SK-N-SH (cell line): ENCODE results near the gene RAB26. TPM values are rescaled to one million over a fixed set of nuclear protein-coding genes. Genes with fewer than 3 reads are reported as not detected.
"Not testable (repeated sequence)": the region's sequence is repeated elsewhere in the genome, so short reads cannot be mapped to it uniquely, and the experiment has no call there.

Source experiments
- CTCF ChIA-PET: fragments of 300-600, 350-600 bp; formaldehyde crosslinking; extraction: SDS; loops from one replicate; lab custom pipeline; 2021; lab: Yijun Ruan, JAX
- POLR2A ChIA-PET: fragments of 350-600 bp; sonication (Branson Sonifier 250); formaldehyde crosslinking; extraction: SDS; loops from one replicate; lab custom pipeline; 2020; ENCODE audit warnings: antibody characterized with exemption, inconsistent platforms; lab: Yijun Ruan, JAX
- DNase-seq: peaks from one replicate; pipeline ENCODE4 v3.0.0; 2012
- H2AFZ ChIP-seq: fragments of 200-600 bp; sonication (generic); 2 replicates; pipeline ENCODE4 v1.8.1; 2016; ENCODE audit warnings: antibody characterized with exemption, mild to moderate bottlenecking, low read depth
- H3F3A ChIP-seq: fragments of 200-600 bp; sonication (generic); replicated peaks from 2 replicates; pipeline ENCODE3; 2016; ENCODE audit warnings: antibody characterized with exemption, mild to moderate bottlenecking; ENCODE audit not compliant: insufficient read depth
- H3K27ac ChIP-seq, 2 experiments: fragments of 200-500 bp in 1 of 2; fragments of 200-600 bp in 1 of 2; sonication (Bioruptor generic) in 1 of 2; sonication (generic), shearing (Covaris generic) in 1 of 2; 2 replicates each; pipeline versions ENCODE4 v1.5.1 to v1.6.1; 2014 to 2016; ENCODE audit warnings: low read depth in 2 of 2, inconsistent platforms in 1 of 2, low read length in 1 of 2, mild to moderate bottlenecking in 1 of 2, mixed read lengths in 1 of 2
- H3K27me3 ChIP-seq: fragments of 200-600 bp; sonication (generic), shearing (Covaris generic); 2 replicates; pipeline ENCODE4 v1.6.1; 2016; ENCODE audit warnings: mixed run types; ENCODE audit not compliant: insufficient read depth
- H3K36me3 ChIP-seq, 2 experiments: fragments of 200-500 bp in 1 of 2; fragments of 200-600 bp in 1 of 2; sonication (Bioruptor generic) in 1 of 2; sonication (generic) in 1 of 2; replicated peaks in 1 of 2; 2 replicates each; pipeline versions ENCODE3 to v1.5.1; 2014 to 2016; ENCODE audit warnings: low read length in 1 of 2, mild to moderate bottlenecking in 1 of 2; ENCODE audit not compliant: insufficient read depth in 2 of 2, control insufficient read depth in 1 of 2
- H3K4me1 ChIP-seq, 2 experiments: fragments of 200-500 bp in 1 of 2; fragments of 200-600 bp in 1 of 2; sonication (Bioruptor generic) in 1 of 2; sonication (generic), shearing (Covaris generic) in 1 of 2; 2 replicates each; pipeline versions ENCODE4 v1.5.1 to v1.6.1; 2014 to 2016; ENCODE audit warnings: low read depth in 1 of 2, low read length in 1 of 2, mixed run types in 1 of 2; ENCODE audit not compliant: insufficient read depth in 2 of 2, control insufficient read depth in 1 of 2
- H3K4me2 ChIP-seq: fragments of 200-600 bp; sonication (generic), shearing (Covaris generic); 2 replicates; pipeline ENCODE4 v1.6.1; 2017; ENCODE audit warnings: mixed run types
- H3K4me3 ChIP-seq, 2 experiments: fragments of 200-500 bp in 1 of 2; fragments of 200-600 bp in 1 of 2; sonication (Bioruptor generic) in 1 of 2; sonication (generic), shearing (Covaris generic) in 1 of 2; 2 replicates each; pipeline versions ENCODE4 v1.5.1 to v1.8.1; 2014 to 2016; ENCODE audit warnings: low read depth in 2 of 2, inconsistent platforms in 1 of 2, low read length in 1 of 2, mild to moderate bottlenecking in 1 of 2, mixed read lengths in 1 of 2, moderate library complexity in 1 of 2
- H3K79me2 ChIP-seq: fragments of 200-600 bp; sonication (generic); 2 replicates; pipeline ENCODE4 v1.8.1; 2017; ENCODE audit warnings: mild to moderate bottlenecking; ENCODE audit not compliant: insufficient read depth
- H3K9ac ChIP-seq: fragments of 200-600 bp; sonication (generic); 2 replicates; pipeline ENCODE4 v1.6.1; 2017; ENCODE audit warnings: mixed run types
- H3K9me2 ChIP-seq: fragments of 200-600 bp; sonication (generic); 2 replicates; pipeline ENCODE4 v1.6.1; 2017; ENCODE audit warnings: mixed run types
- H3K9me3 ChIP-seq: fragments of 200-600 bp; sonication (generic); 2 replicates; pipeline ENCODE4 v1.6.1; 2017; ENCODE audit warnings: mixed run types, mild to moderate bottlenecking, moderate library complexity
- H4K20me1 ChIP-seq: fragments of 200-600 bp; sonication (generic); 2 replicates; pipeline ENCODE4 v1.6.1; 2017; ENCODE audit warnings: mild to moderate bottlenecking, mixed run types; ENCODE audit not compliant: insufficient read depth
- WGBS: methylation state at CpG from one replicate; pipeline ENCODE4 v1.1.6; 2017; ENCODE audit warnings: low lambda C conversion rate; 5-methylcytosine and 5-hydroxymethylcytosine counted together
- polyA plus RNA-seq, 3 experiments: library from polyadenylated mRNA; depleted of rRNA; stranded (reverse); fragments of >200 nt; gene quantifications; 2 replicates each; pipeline ENCODE4 v1.2.3, GENCODE V29; 2012

RAB26 gene
- polyA plus RNA-seq, 1 of the 3 experiments (the other 2 are of a cell fraction) = 14.3 TPM

DNA sequence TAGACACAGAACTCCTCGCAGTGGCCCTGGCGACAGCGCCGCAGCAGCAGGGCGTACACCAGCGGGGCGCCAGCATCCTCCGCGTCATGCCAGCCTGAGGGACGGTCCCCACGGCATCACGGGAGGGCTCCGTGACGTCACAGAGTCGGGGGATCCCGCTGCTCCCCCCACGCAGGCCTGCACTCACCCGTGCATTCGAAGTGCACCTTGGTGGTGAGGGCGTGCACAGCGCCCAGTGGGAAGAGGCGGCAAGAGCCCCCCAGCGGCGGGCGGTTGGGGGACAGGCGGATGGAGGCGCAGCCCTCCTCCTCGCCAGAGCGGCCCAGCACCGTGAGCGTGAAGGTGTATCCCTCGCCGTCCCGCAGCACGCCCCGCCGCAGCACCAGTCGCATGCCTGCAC, 42.2 kb upstream of the RAB26 start:
- 97% methylated on average over 6 of the region's 38 CpGs for WGBS
- H3K9me3 ChIP-seq, H2AFZ ChIP-seq, H3K4me3 ChIP-seq, H3K4me1 ChIP-seq, H3K9me2 ChIP-seq, DNase-seq, POLR2A ChIA-PET, H3K27me3 ChIP-seq, H3K4me2 ChIP-seq, H3K27ac ChIP-seq, H3K9ac ChIP-seq, H4K20me1 ChIP-seq, H3F3A ChIP-seq, H3K79me2 ChIP-seq, CTCF ChIA-PET: not testable (repeated sequence)
- peaks cover 0 to 22% of the 10 kb centered on the region in 2 experiments for H3K36me3 ChIP-seq

DNA sequence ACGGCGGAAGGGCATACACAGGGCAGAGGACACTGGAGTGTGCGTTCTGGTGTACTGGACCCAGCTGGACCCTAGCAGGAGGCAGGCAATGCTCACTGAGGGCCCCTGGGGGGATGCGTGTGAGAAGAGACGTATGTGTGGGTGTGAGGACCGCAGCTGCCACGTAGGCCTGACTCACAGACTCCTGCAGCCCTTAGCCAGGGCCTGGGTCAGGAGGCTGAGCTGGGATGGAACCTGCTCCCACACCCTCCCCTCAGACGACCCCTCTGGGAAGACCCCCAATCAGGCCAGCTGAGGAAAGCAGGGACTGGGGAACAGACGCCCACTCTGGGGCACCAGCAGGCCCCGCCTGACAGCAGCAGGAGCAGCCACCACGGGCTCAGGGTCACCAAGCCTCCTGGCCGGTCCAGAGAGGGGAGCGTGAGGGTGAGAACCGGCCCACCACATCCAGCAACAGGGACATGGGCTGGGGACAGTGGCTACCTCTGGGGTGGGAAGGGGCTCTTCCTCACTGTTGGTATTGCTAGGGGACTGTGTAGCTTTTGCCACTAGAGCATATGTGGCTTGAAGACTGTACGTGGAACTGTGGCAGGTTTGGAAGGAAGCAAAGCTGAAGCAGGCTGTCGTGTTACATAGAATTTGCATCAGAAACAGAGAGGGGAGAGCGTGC, 41.2 kb upstream of the RAB26 start:
- H3K9me3 ChIP-seq, H3F3A ChIP-seq, H3K79me2 ChIP-seq, H4K20me1 ChIP-seq, H3K27ac ChIP-seq, DNase-seq, CTCF ChIA-PET, H3K4me3 ChIP-seq, H3K9ac ChIP-seq, POLR2A ChIA-PET, H2AFZ ChIP-seq, H3K4me1 ChIP-seq, H3K4me2 ChIP-seq, H3K27me3 ChIP-seq, H3K9me2 ChIP-seq: not testable (repeated sequence)
- H3K36me3 ChIP-seq = peaks cover 0 to 26% of the 10 kb centered on the region in 2 experiments
- 81% methylated on average over 10 of the region's 17 CpGs for WGBS

DNA sequence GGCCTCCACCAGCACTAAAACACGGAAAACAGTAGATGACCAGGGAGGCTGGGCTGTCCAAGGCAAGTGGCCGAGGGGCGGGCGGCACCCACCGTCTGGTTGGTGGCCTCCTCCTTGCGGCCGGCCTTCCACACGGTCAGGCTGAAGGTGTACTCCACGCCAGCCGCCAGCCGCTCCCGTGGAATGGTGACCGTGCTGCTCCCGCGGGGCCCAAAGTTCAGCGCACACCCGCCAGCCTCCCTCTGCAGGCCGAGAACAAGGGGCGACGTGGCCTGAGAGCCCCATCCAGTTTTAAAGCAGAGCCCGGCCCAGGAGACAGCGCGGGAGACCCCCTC, 40.7 kb upstream of the RAB26 start:
- H4K20me1 ChIP-seq, H3K9ac ChIP-seq, H3K27me3 ChIP-seq, H3F3A ChIP-seq, H3K4me1 ChIP-seq, H3K9me3 ChIP-seq, H3K9me2 ChIP-seq, H3K79me2 ChIP-seq, H2AFZ ChIP-seq, CTCF ChIA-PET, DNase-seq, POLR2A ChIA-PET, H3K4me2 ChIP-seq, H3K4me3 ChIP-seq, H3K27ac ChIP-seq: not testable (repeated sequence)
- WGBS = 91% methylated on average over 11 of the region's 23 CpGs
- peaks cover 0 to 23% of the 10 kb centered on the region in 2 experiments for H3K36me3 ChIP-seq

DNA sequence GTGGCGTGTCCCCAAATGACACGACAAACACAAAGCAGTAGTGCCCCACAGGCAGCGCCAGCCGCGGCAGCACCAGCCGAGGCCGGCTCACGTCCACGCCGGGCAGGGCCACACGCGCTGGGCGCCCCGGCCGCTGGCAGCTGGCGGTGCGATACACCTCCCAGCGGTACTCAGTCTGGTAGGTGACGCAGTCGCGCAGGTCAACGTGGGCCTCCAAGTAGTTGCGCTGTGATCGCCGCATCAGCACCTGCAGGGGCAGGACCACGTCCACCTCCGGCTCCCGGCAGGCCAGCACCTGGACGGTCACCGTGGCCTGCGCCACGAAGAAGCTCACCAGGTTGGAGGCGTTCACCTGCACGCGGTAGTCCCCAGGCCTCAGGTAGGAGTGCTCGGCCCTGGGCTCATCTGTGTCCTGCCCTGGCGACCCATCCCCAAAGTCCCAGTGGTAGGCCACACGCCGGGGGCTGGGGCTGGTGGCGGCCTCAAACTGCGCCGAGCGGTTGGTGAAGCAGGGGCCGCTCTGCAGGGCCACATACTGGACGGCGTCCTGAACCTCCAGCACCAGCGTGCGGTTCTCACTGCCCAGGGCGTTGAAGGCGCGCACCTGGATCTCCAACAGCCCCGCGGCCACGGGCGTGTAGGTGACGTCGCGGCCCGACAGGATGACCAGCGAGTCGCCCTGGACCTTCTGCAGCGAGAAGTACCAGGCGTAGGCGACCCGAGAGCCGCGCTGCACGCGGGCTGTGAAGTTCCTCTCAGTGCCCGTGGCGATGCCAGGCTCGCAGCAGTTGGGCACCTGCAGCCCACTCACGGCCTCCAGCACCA, 39.8 kb upstream of the RAB26 start:
- H3K4me2 ChIP-seq, H3K9me3 ChIP-seq, POLR2A ChIA-PET, DNase-seq, H3K4me1 ChIP-seq, H3K27ac ChIP-seq, H3F3A ChIP-seq, H3K9ac ChIP-seq, H2AFZ ChIP-seq, H4K20me1 ChIP-seq, H3K79me2 ChIP-seq, H3K9me2 ChIP-seq, H3K27me3 ChIP-seq, H3K4me3 ChIP-seq, CTCF ChIA-PET: not testable (repeated sequence)
- H3K36me3 ChIP-seq = peaks cover 0 to 25% of the 10 kb centered on the region in 2 experiments
- 96% methylated on average over 22 of the region's 73 CpGs for WGBS

DNA sequence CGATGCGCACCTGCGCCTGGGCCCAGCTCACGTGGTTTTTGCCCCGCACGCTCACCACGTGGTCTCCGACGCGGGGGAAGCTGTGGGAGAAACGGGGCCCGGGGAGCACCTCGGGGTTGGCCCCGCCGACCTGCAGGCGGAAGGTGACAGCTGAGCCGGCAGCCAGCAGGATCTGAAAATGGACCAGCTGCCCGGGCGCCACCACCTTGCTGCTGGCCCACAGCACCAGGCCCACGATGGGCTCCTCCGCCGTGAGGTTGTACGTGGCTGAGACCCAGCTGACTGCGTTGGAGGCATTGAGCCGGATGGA, 39.2 kb upstream of the RAB26 start:
- H3K4me1 ChIP-seq, CTCF ChIA-PET, H3K79me2 ChIP-seq, H3K4me3 ChIP-seq, H3K27me3 ChIP-seq, H3K9me2 ChIP-seq, H3K9me3 ChIP-seq, H3K9ac ChIP-seq, H3K27ac ChIP-seq, H3F3A ChIP-seq, H4K20me1 ChIP-seq, DNase-seq, H2AFZ ChIP-seq, H3K4me2 ChIP-seq, POLR2A ChIA-PET: not testable (repeated sequence)
- 95% methylated on average over 7 of the region's 25 CpGs for WGBS
- peaks cover 0 to 29% of the 10 kb centered on the region in 2 experiments for H3K36me3 ChIP-seq

DNA sequence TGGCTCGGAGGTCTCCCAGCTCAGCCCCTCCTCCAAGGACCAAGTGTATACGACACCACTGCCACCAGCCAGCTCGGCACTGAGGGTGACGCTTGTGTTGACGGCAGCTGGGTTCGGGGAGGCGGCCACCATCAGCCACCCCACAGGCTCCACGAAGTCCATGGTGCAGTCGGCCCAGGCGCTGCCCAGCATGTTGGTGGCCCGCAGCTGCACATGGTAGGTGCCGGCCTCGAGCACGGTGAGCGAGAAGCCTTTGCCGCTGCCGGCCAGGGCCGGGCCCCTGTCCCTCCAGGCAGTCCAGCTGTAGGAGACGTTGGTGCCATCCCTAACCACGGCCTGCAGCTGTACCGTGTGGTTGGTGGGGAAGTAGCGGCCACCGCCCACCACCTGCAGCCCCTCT, 38.6 kb upstream of the RAB26 start:
- H3F3A ChIP-seq, H4K20me1 ChIP-seq, H3K9me3 ChIP-seq, H3K4me3 ChIP-seq, H3K4me2 ChIP-seq, DNase-seq, H3K27ac ChIP-seq, H3K9ac ChIP-seq, H3K79me2 ChIP-seq, H3K9me2 ChIP-seq, CTCF ChIA-PET, H3K4me1 ChIP-seq, POLR2A ChIA-PET, H3K27me3 ChIP-seq, H2AFZ ChIP-seq: not testable (repeated sequence)
- WGBS = no CpG with 5 or more reads among the region's 23 CpGs
- peaks cover 0 to 30% of the 10 kb centered on the region in 2 experiments for H3K36me3 ChIP-seq
